Measurements from ENCODE around the gene CACNB3.

DNA sequence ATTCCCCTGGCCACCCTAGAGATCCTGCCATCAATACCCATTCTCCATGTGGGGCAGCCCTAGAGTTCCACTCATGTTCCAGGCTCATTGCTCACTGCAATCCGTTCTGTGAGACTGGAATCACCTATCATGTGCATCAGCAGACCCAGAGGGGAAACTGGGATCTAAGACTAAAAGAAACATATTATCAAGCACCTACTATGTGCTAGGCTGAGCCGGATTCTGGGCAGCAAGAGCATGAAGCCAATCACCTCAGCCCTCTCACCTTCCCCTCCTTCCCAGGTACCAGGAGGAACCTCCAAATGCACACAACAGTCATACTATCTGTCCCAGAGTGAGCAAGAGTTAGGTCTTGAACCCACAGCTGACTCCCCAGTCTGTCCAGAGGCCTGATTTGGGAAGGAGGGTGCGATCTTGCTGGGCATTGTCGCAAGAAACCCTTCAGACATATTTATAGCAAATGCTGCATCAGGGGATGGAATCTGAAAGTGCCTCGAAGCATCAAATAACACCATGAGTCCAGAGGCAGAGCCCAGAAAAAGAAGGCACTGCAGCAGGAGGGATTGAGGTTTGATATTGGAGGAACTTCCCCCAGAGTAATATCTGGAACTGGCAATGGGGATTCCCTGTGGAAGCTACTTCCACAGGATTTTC, 6.7 kb upstream of the CACNB3 start:
- TF ChIP-seq SRSF3 (IDR thresholded peaks at IDR 0.05; ENCODE audit: insufficient read depth, low read length) (no peak), DLX4 (CRISPR knock-in tag; IDR thresholded peaks at IDR 0.05) (no peak), HDAC2 (IDR thresholded peaks at IDR 0.05) (no peak), NBN (IDR thresholded peaks at IDR 0.05; ENCODE audit: low read depth) (no peak), SP2 (IDR thresholded peaks at IDR 0.05; ENCODE audit: extremely low read depth, low read depth, low read length, poor library complexity, severe bottlenecking) (no peak)
